ENCODE measurements around the gene DHRSX.

DNA sequence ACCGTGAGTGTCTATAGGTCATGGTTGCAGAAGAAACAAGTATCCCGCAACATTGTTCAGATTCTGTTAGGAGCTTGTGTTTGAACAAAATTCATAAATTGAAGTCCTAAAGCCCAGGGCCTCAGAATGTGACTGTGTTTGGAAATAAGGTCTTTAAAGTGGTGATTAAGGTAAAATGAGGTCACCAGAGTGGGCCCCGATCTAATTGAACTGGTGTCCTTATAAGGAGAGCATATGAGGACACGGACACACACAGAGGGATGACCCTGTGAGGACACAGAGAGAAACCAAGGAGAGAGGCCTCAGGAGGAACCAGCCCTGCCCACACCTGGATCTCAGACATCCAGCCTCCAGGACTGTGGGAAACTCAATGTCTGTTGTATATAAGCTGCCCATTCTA is 76.9 kb downstream of the DHRSX start:
- TF ChIP-seq RARB (CRISPR knock-in tag; IDR thresholded peaks at IDR 0.05) (no peak), TCF4 (CRISPR knock-in tag; IDR thresholded peaks at IDR 0.05; ENCODE audit: borderline replicate concordance) (no peak), ZFP30 (CRISPR knock-in tag; IDR thresholded peaks at IDR 0.05) (no peak)
- TF ChIP-seq, protein P1, sequence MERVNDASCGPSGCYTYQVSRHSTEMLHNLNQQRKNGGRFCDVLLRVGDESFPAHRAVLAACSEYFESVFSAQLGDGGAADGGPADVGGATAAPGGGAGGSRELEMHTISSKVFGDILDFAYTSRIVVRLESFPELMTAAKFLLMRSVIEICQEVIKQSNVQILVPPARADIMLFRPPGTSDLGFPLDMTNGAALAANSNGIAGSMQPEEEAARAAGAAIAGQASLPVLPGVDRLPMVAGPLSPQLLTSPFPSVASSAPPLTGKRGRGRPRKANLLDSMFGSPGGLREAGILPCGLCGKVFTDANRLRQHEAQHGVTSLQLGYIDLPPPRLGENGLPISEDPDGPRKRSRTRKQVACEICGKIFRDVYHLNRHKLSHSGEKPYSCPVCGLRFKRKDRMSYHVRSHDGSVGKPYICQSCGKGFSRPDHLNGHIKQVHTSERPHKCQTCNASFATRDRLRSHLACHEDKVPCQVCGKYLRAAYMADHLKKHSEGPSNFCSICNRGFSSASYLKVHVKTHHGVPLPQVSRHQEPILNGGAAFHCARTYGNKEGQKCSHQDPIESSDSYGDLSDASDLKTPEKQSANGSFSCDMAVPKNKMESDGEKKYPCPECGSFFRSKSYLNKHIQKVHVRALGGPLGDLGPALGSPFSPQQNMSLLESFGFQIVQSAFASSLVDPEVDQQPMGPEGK (CRISPR knock-in tag; IDR thresholded peaks at IDR 0.05; ENCODE audit: borderline replicate concordance) = no peak
- TF ChIP-seq, protein P2, sequence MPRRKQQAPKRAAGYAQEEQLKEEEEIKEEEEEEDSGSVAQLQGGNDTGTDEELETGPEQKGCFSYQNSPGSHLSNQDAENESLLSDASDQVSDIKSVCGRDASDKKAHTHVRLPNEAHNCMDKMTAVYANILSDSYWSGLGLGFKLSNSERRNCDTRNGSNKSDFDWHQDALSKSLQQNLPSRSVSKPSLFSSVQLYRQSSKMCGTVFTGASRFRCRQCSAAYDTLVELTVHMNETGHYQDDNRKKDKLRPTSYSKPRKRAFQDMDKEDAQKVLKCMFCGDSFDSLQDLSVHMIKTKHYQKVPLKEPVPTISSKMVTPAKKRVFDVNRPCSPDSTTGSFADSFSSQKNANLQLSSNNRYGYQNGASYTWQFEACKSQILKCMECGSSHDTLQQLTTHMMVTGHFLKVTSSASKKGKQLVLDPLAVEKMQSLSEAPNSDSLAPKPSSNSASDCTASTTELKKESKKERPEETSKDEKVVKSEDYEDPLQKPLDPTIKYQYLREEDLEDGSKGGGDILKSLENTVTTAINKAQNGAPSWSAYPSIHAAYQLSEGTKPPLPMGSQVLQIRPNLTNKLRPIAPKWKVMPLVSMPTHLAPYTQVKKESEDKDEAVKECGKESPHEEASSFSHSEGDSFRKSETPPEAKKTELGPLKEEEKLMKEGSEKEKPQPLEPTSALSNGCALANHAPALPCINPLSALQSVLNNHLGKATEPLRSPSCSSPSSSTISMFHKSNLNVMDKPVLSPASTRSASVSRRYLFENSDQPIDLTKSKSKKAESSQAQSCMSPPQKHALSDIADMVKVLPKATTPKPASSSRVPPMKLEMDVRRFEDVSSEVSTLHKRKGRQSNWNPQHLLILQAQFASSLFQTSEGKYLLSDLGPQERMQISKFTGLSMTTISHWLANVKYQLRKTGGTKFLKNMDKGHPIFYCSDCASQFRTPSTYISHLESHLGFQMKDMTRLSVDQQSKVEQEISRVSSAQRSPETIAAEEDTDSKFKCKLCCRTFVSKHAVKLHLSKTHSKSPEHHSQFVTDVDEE (CRISPR knock-in tag; IDR thresholded peaks at IDR 0.05) = no peak

All from SK-N-SH treated with all-trans-retinoic acid at 6 μM for 48 hours (cell line).